Measurements from ENCODE around the gene PCSK5.

Gene PCSK5

DNA sequence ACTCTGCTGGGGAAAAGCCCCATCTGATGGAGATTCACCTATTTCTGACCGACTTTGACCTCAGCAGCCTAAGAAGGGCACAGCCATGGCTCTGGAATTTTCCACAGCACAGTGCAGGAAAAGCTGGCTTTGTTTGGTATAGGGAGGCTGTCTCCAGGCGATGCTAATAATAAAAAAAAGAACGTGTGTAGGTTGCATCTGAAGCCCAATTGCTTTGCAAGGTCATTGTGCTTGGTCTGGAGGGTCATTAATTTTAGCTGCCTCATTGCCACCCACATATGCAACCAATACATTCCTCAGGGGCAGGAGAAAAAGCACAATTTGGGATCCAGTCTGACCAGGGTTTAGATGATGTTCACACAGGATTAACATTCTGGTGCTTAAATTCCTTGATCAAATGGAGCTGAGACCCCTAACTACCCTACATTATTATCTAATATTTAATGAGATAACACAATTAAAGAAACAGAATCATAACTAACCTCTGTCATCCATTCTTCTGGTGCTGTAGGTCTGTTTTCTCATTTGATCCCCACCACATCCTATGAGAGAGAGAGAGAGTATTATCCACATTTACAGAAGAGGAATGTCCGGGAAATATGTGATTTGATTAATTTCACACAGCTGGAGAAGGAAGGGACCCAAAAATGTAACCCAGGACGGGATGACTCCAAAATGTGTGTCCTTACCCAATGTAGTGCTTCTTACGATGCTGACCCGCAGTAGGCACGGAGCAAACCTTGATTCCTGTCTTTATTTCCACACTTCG is 327.8 kb downstream of the PCSK5 start:
- H3K79me2 ChIP-seq (ENCODE audit: insufficient read depth, low read length), result no peaks in the 10 kb centered on the region
- no peak overlapping the region for H2AFZ ChIP-seq (ENCODE audit: low read depth, low read length, severe bottlenecking)
- no peaks in the 10 kb centered on the region for H3K9me3 ChIP-seq (ENCODE audit: insufficient read depth, low read length)
- TF ChIP-seq, protein P1, sequence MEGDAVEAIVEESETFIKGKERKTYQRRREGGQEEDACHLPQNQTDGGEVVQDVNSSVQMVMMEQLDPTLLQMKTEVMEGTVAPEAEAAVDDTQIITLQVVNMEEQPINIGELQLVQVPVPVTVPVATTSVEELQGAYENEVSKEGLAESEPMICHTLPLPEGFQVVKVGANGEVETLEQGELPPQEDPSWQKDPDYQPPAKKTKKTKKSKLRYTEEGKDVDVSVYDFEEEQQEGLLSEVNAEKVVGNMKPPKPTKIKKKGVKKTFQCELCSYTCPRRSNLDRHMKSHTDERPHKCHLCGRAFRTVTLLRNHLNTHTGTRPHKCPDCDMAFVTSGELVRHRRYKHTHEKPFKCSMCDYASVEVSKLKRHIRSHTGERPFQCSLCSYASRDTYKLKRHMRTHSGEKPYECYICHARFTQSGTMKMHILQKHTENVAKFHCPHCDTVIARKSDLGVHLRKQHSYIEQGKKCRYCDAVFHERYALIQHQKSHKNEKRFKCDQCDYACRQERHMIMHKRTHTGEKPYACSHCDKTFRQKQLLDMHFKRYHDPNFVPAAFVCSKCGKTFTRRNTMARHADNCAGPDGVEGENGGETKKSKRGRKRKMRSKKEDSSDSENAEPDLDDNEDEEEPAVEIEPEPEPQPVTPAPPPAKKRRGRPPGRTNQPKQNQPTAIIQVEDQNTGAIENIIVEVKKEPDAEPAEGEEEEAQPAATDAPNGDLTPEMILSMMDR (IDR thresholded peaks at IDR 0.05; ENCODE audit: insufficient read depth, low read length, poor library complexity, severe bottlenecking), result no peak
- no peak overlapping the region for H3K9ac ChIP-seq (ENCODE audit: low read length)
- H3K9me2 ChIP-seq (replicated peaks; ENCODE audit: insufficient read depth, low read length), result no peaks in the 10 kb centered on the region
- no peaks in the 10 kb centered on the region for H3K27me3 ChIP-seq (ENCODE audit: low read length)
- H3K4me2 ChIP-seq (ENCODE audit: low read depth, low read length, poor library complexity, severe bottlenecking), result no peak overlapping the region
- H3K27ac ChIP-seq (ENCODE audit: low read depth, low read length), result no peak overlapping the region
- no peaks in the 10 kb centered on the region for H4K20me1 ChIP-seq (ENCODE audit: low read depth, low read length)
- H3K4me3 ChIP-seq (ENCODE audit: insufficient read depth, low read length, poor library complexity, severe bottlenecking), result no peak overlapping the region
- no peaks in the 10 kb centered on the region for H3F3A ChIP-seq (ENCODE audit: insufficient read depth)
- H3K36me3 ChIP-seq (ENCODE audit: low read length), result no peaks in the 10 kb centered on the region

DNA sequence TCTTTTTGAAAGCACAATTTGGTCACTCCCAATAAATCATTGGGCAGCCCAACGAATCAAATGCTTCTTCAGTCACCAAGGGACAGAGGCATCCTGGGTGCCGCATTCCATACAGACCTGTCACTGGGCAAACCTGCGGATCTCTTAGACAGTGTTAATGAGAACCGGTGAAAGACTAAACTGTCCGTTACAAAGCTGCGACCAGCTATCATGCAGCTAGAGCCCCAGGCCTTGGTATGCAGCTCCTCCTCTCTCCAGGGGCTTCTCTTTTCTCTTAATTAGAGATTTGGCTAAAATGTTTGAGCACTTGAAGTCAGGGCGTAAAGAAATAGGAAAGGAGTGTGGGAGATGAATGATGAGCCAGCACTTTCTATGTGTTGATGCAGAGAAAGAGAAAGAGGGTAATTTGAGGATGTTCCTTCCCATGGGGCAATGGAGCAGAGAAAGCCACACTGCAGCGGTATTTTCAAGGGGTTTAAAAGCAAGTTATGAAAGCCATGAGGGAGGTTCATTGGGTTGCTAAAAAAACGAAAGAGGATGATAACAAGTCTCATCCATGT is 328.5 kb downstream of the PCSK5 start:
- Histone ChIP-seq H3K36me3 (ENCODE audit: low read length) (no peaks in the 10 kb centered on the region), H3K9me2 (replicated peaks; ENCODE audit: insufficient read depth, low read length) (no peaks in the 10 kb centered on the region), H3K9me3 (ENCODE audit: insufficient read depth, low read length) (no peaks in the 10 kb centered on the region), H3K79me2 (ENCODE audit: insufficient read depth, low read length) (no peaks in the 10 kb centered on the region), H3K9ac (ENCODE audit: low read length) (no peak overlapping the region), H3F3A (ENCODE audit: insufficient read depth) (no peaks in the 10 kb centered on the region), H3K4me2 (ENCODE audit: low read depth, low read length, poor library complexity, severe bottlenecking) (no peak overlapping the region), H3K27ac (ENCODE audit: low read depth, low read length) (no peak overlapping the region), H3K4me3 (ENCODE audit: insufficient read depth, low read length, poor library complexity, severe bottlenecking) (no peak overlapping the region), H3K27me3 (ENCODE audit: low read length) (no peaks in the 10 kb centered on the region), H4K20me1 (ENCODE audit: low read depth, low read length) (no peaks in the 10 kb centered on the region), H2AFZ (ENCODE audit: low read depth, low read length, severe bottlenecking) (no peak overlapping the region)
- TF ChIP-seq EZH2phosphoT487 (conservative IDR thresholded peaks at IDR 0.05; ENCODE audit: low read length), result no peak
- TF ChIP-seq, protein P1 (IDR thresholded peaks at IDR 0.05; ENCODE audit: insufficient read depth, low read length, poor library complexity, severe bottlenecking), result no peak

DNA sequence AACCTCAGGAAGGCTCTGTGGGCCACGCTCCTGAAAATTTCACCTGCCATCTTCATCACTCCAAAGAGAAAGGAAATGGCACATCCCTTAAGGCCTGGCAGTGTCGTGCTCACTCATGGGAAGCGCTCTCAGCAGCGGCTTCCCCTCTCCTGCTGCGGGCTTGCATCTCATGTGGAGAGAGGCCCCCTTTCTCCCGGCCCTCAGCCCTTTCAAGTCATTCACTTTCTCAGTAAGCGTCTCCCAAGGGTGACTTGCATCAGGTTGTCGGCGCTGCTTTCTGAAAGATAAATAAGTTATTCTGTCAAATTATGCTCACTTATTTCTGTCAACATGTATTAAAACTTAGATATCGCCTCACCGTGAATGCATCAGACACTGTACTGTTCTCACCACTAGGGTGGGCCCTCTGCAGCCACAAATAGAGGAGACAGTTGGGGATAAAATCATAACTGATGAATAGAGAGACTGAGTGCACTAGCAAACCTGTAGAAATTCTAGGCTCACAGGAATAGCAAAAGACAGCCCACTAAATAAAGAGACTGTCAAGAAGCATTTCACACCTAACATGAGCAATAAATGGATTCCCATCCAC is 329.2 kb downstream of the PCSK5 start:
- Histone ChIP-seq H4K20me1 (ENCODE audit: low read depth, low read length) (no peaks in the 10 kb centered on the region), H3K4me3 (ENCODE audit: insufficient read depth, low read length, poor library complexity, severe bottlenecking) (no peak overlapping the region), H3K4me2 (ENCODE audit: low read depth, low read length, poor library complexity, severe bottlenecking) (no peak overlapping the region), H3K36me3 (ENCODE audit: low read length) (no peaks in the 10 kb centered on the region), H3K79me2 (ENCODE audit: insufficient read depth, low read length) (no peaks in the 10 kb centered on the region), H3K27me3 (ENCODE audit: low read length) (no peaks in the 10 kb centered on the region), H3K9me3 (ENCODE audit: insufficient read depth, low read length) (no peaks in the 10 kb centered on the region), H2AFZ (ENCODE audit: low read depth, low read length, severe bottlenecking) (no peak overlapping the region), H3K27ac (ENCODE audit: low read depth, low read length) (no peak overlapping the region), H3F3A (ENCODE audit: insufficient read depth) (no peaks in the 10 kb centered on the region), H3K9ac (ENCODE audit: low read length) (no peak overlapping the region), H3K9me2 (replicated peaks; ENCODE audit: insufficient read depth, low read length) (no peaks in the 10 kb centered on the region)
- no peak for TF ChIP-seq EZH2phosphoT487 (conservative IDR thresholded peaks at IDR 0.05; ENCODE audit: low read length)
- TF ChIP-seq, protein P1 (IDR thresholded peaks at IDR 0.05; ENCODE audit: insufficient read depth, low read length, poor library complexity, severe bottlenecking), result no peak
